Muscle of back (tissue), 10 donors: ENCODE data around the gene COX15. TPM values are rescaled to one million over a fixed set of nuclear protein-coding genes. Genes with fewer than 3 reads are reported as not detected.

Experiments
- polyA plus RNA-seq, 10 donors: library from polyadenylated mRNA; unstranded; fragments of 120-200 nt; gene quantifications; one replicate each; pipeline ENCODE4 v1.2.1, GENCODE V29; 2013; ENCODE audit not compliant: insufficient read length in 10 of 10

COX15 gene
- polyA plus RNA-seq, 10 donors: 23.6 to 37.9 (median 30.7) TPM

Other genes with a start within 250 kb of the COX15 start
- under 1 TPM; 0.15 to 0.97 (median 0.51) TPM for gene NKX2-3, start 199.2 kb downstream of the COX15 start, polyA plus RNA-seq
- gene SLC25A28, start 111.7 kb downstream of the COX15 start, polyA plus RNA-seq: 10 to 100 TPM; 24.7 to 41.1 (median 30.9) TPM
- 1 to 10 TPM; 3.2 to 7.1 (median 4.4) TPM for gene ENTPD7, start 72.6 kb downstream of the COX15 start, polyA plus RNA-seq
- gene CUTC, start 107 bp upstream of the COX15 start, polyA plus RNA-seq: 10 to 100 TPM; 16.2 to 24.6 (median 20.0) TPM
- 1 to 10 TPM in 3 of 10 donors, under 1 TPM in 7; 0.42 to 1.1 (median 0.84) TPM for gene ABCC2, start 50.5 kb upstream of the COX15 start, polyA plus RNA-seq